Measurements from ENCODE around the gene ADCY2.

DNA sequence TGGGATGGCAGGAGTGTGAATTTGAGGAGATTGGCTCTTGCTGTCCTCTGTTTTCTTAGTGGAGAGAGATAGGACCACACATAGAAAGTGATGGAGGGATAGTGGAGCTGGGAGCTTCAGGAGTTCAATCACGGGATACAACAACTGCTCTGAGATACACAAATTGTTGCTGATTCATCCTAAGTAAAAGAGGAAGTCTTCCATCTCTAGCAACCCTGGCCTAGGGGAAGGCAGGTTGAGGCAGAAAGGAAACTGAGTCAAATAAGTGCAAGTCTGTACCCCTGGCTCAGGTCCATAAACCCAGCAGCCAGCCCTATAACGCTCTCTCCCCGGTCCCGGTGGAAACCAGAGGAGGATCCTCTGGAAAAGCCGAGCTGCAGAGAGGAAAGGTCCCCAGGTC is 97.7 kb downstream of the ADCY2 start:
- no peak for TF ChIP-seq POLR2A (IDR thresholded peaks at IDR 0.05; ENCODE audit: low read depth, low read length)
- TF ChIP-seq TAF1 (IDR thresholded peaks at IDR 0.05; ENCODE audit: borderline replicate concordance, low read depth, low read length), result no peak
- no peak for TF ChIP-seq POLR2AphosphoS5 (IDR thresholded peaks at IDR 0.05; ENCODE audit: low read depth, low read length)

Measured in GM12892 (cell line).